Natural killer cell (primary cell): Measurements from ENCODE around the gene KIZ. TPM values are rescaled to one million over a fixed set of nuclear protein-coding genes. Genes with fewer than 3 reads are reported as not detected.

Experiments used
- ATAC-seq, 3 donors: fragments of 150-1000 bp in 2 of 3; fragments of 200-7000 bp in 1 of 3; cut with Tn5 transposase; 1 replicate in 1 of 3; 2 replicates in 2 of 3; pipeline ENCODE4 v1.10.0; 2021; ENCODE audit warnings: mild to moderate bottlenecking in 2 of 3, moderate library complexity in 2 of 3
- DNase-seq, 2 donors: peaks; one replicate each; pipeline versions ENCODE4 v3.0.0 to v3.0.0-alpha.2; 2013 to 2021; ENCODE audit warnings: mixed read lengths in 1 of 2
- H3K27ac ChIP-seq: one replicate; pipeline ENCODE4 v1.5.1; 2013; ENCODE audit warnings: mild to moderate bottlenecking, low read length
- H3K27me3 ChIP-seq: one replicate; pipeline ENCODE4 v1.6.1; 2013; ENCODE audit warnings: low read length; ENCODE audit not compliant: control insufficient read depth, insufficient read depth
- H3K36me3 ChIP-seq: one replicate; pipeline ENCODE4 v1.6.1; 2013; ENCODE audit warnings: low read length; ENCODE audit not compliant: control insufficient read depth, insufficient read depth
- H3K4me1 ChIP-seq: one replicate; pipeline ENCODE4 v1.6.1; 2013; ENCODE audit warnings: low read length; ENCODE audit not compliant: control insufficient read depth, insufficient read depth
- H3K4me3 ChIP-seq: one replicate; pipeline ENCODE4 v1.5.1; 2013; ENCODE audit warnings: low read length
- H3K9me3 ChIP-seq: one replicate; pipeline ENCODE4 v1.6.1; 2013; ENCODE audit warnings: low read length; ENCODE audit not compliant: control insufficient read depth, insufficient read depth
- H3K27ac Mint-ChIP-seq, 2 donors: one replicate each; pipeline ENCODE4 v1.8.0; 2022; ENCODE audit warnings: mild to moderate bottlenecking in 2 of 2, mixed read lengths in 2 of 2, moderate library complexity in 1 of 2
- H3K27me3 Mint-ChIP-seq, 2 donors: one replicate each; pipeline ENCODE4 v1.8.0; 2022; ENCODE audit warnings: low read depth in 2 of 2, mixed read lengths in 2 of 2
- H3K36me3 Mint-ChIP-seq: one replicate; pipeline ENCODE4 v1.8.0; 2022; ENCODE audit warnings: mixed read lengths
- H3K4me1 Mint-ChIP-seq, 2 donors: one replicate each; pipeline ENCODE4 v1.8.0; 2022; ENCODE audit warnings: mixed read lengths in 2 of 2
- H3K4me3 Mint-ChIP-seq: one replicate; pipeline ENCODE4 v1.8.0; 2022; ENCODE audit warnings: mild to moderate bottlenecking, moderate library complexity, mixed read lengths
- H3K9me3 Mint-ChIP-seq, 2 donors: one replicate each; pipeline ENCODE4 v1.8.0; 2022; ENCODE audit warnings: mixed read lengths in 2 of 2
- WGBS: methylation state at CpG from one replicate; pipeline ENCODE4 v1.1.7; 2013; ENCODE audit warnings: missing lambda C conversion rate; ENCODE audit not compliant: insufficient coverage; 5-methylcytosine and 5-hydroxymethylcytosine counted together
- intact Hi-C: fragments of 100-400 bp; cut with micrococcal nuclease; formaldehyde crosslinking; loops from one replicate; pipeline ENCODE4 v1.14.2; 2022
- total RNA-seq, 4 donors: library from RNA; stranded (reverse); fragments of 120-200 nt in 1 of 4; gene quantifications; one replicate each; pipeline versions ENCODE4 v1.2.3 to v1.2.4, GENCODE V29; 2013 to 2022
- TF ChIP-seq, protein P1 (sequence below): fragments of 200-600 bp; IDR thresholded peaks from one replicate; pipeline ENCODE4 v1.8.0; 2022; ENCODE audit warnings: antibody characterized with exemption

The KIZ gene
- total RNA-seq, 3 donors from 2014 or later (not counting 1 experiment from before 2014, with no cell fraction given), result 32.9 to 38.2 (median 35.3) TPM

- H3K9me3 ChIP-seq, result no peaks in the 10 kb centered on the region
- H3K27ac ChIP-seq, result no peak overlapping the region
- H3K27me3 ChIP-seq, result peaks cover 2% of the 10 kb centered on the region
- TF ChIP-seq, protein P1, sequence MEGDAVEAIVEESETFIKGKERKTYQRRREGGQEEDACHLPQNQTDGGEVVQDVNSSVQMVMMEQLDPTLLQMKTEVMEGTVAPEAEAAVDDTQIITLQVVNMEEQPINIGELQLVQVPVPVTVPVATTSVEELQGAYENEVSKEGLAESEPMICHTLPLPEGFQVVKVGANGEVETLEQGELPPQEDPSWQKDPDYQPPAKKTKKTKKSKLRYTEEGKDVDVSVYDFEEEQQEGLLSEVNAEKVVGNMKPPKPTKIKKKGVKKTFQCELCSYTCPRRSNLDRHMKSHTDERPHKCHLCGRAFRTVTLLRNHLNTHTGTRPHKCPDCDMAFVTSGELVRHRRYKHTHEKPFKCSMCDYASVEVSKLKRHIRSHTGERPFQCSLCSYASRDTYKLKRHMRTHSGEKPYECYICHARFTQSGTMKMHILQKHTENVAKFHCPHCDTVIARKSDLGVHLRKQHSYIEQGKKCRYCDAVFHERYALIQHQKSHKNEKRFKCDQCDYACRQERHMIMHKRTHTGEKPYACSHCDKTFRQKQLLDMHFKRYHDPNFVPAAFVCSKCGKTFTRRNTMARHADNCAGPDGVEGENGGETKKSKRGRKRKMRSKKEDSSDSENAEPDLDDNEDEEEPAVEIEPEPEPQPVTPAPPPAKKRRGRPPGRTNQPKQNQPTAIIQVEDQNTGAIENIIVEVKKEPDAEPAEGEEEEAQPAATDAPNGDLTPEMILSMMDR, result no peak
- DNase-seq (no peak), ATAC-seq (no peak)
- H3K36me3 ChIP-seq, result no peaks in the 10 kb centered on the region
- Mint-ChIP-seq H3K27ac (no peak overlapping the region), H3K27me3 (peaks cover 38 to 39% of the 10 kb centered on the region in 2 donors), H3K9me3 (no peaks in the 10 kb centered on the region), H3K4me3 (no peak overlapping the region), H3K4me1 (no peaks in the 10 kb centered on the region), H3K36me3 (no peaks in the 10 kb centered on the region)
- intact Hi-C loops, result no loop called here
- no peaks in the 10 kb centered on the region for H3K4me1 ChIP-seq
- 35% methylated on average over 2 of the region's 2 CpGs for WGBS
- H3K4me3 ChIP-seq, result no peak overlapping the region
These were observed 42.0 kb upstream of the KIZ start for GRCh38 chr20:21083825-21084325.

DNA sequence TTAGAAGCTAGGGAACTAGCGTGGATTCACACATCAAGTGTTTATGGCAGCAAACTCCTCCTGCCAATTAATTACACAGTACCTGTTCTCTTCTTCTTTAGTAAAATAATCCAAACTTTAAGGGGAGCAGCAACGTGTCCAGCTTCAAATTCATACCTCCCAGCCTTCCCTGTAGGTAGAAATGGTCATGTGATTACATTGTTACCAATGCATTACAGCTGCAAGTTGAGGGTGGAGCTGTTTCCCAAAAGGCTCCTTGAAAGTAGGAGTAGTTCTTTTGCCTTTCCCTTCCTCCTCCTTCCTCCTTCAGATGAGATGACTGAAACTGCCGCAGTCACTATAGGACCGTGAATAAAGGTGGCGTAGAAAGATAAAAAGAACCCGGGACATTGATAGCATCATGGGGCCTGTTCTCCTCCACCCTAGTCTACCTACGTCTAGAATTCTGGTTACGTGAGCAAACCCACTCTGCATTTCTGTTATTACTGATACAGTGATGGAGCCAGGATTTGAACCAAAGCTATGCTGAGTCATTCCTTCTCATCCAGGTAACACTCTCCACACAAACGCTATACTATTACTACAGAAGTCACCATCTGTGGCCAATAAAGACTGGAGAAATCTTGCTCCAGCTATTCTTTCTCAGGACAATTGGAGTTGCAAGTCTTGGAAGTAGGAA, 37.9 kb upstream of the KIZ start:
- Mint-ChIP-seq H3K4me1 (no peaks in the 10 kb centered on the region), H3K36me3 (no peaks in the 10 kb centered on the region), H3K9me3 (no peaks in the 10 kb centered on the region), H3K27ac (no peak overlapping the region), H3K4me3 (no peak overlapping the region), H3K27me3 (peaks cover 53 to 59% of the 10 kb centered on the region in 2 donors)
- H3K36me3 ChIP-seq, result no peaks in the 10 kb centered on the region
- TF ChIP-seq, protein P1, result no peak
- no peak overlapping the region for H3K4me3 ChIP-seq
- no peaks in the 10 kb centered on the region for H3K4me1 ChIP-seq
- DNase-seq (no peak), ATAC-seq (no peak)
- H3K9me3 ChIP-seq, result no peaks in the 10 kb centered on the region
- WGBS, result 86% methylated on average over 8 of the region's 9 CpGs
- no peak overlapping the region for H3K27ac ChIP-seq
- intact Hi-C loops, result no loop called here
- H3K27me3 ChIP-seq, result peaks cover 23% of the 10 kb centered on the region

DNA sequence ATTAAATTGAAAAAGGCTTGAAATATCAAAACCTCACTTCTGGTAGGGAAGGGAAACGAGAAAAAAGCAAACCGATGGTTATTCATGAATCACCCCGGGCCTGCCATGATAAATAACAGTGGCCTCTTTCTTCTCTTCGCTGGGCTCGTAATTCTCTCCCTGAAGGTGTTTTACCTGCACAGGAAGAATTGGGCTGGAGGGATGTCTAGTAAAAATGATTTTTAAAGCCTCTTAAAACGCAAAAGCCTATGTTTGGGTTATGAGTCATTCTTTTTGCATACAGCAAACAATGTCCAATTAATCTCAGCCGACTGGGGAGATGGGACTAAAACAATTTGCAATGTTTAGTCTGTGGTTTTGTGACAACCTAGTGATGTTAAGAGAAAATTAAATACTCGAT, 36.5 kb upstream of the KIZ start:
- ATAC-seq (no peak), DNase-seq (no peak)
- Histone ChIP-seq H3K36me3 (no peaks in the 10 kb centered on the region), H3K27ac (no peak overlapping the region), H3K4me1 (no peaks in the 10 kb centered on the region), H3K4me3 (no peak overlapping the region), H3K9me3 (no peaks in the 10 kb centered on the region), H3K27me3 (peaks cover 24% of the 10 kb centered on the region)
- H3K36me3 Mint-ChIP-seq, result no peaks in the 10 kb centered on the region
- no peaks in the 10 kb centered on the region for H3K4me1 Mint-ChIP-seq
- no peak overlapping the region for H3K4me3 Mint-ChIP-seq
- WGBS, result 65% methylated on average over 7 of the region's 8 CpGs
- no peak overlapping the region for H3K27ac Mint-ChIP-seq
- TF ChIP-seq, protein P1, result no peak
- no peaks in the 10 kb centered on the region for H3K9me3 Mint-ChIP-seq
- H3K27me3 Mint-ChIP-seq, result peaks cover 59 to 73% of the 10 kb centered on the region in 2 donors
- intact Hi-C loops, result no loop called here
